Nephron progenitor cell (in vitro differentiated cells): ENCODE results near the gene ST6GALNAC3.

Source experiments
- DNase-seq: peaks from one replicate; pipeline ENCODE4 v3.0.0; 2021
- H3K27ac Mint-ChIP-seq: 2 replicates; pipeline ENCODE4 v1.8.0; 2021; ENCODE audit warnings: mild to moderate bottlenecking, moderate library complexity, mixed read lengths
- H3K27me3 Mint-ChIP-seq: 2 replicates; pipeline ENCODE4 v1.8.0; 2021; ENCODE audit warnings: mild to moderate bottlenecking, low read depth, mixed read lengths; ENCODE audit not compliant: poor library complexity
- H3K36me3 Mint-ChIP-seq: 2 replicates; pipeline ENCODE4 v1.8.0; 2021; ENCODE audit warnings: low read depth, mixed read lengths
- H3K4me1 Mint-ChIP-seq: 2 replicates; pipeline ENCODE4 v1.8.0; 2021; ENCODE audit warnings: mixed read lengths
- H3K4me3 Mint-ChIP-seq: 2 replicates; pipeline ENCODE4 v1.8.0; 2021; ENCODE audit warnings: mild to moderate bottlenecking, moderate library complexity, mixed read lengths
- H3K9me3 Mint-ChIP-seq: 2 replicates; pipeline ENCODE4 v1.8.0; 2021; ENCODE audit warnings: mild to moderate bottlenecking, moderate library complexity, mixed read lengths
- TF ChIP-seq, protein P1 (sequence below): fragments of 200-600 bp; sonication (generic); IDR thresholded peaks from 2 replicates; pipeline ENCODE4 v1.5.0; 2021; ENCODE audit warnings: antibody characterized with exemption

The ST6GALNAC3 gene

DNA sequence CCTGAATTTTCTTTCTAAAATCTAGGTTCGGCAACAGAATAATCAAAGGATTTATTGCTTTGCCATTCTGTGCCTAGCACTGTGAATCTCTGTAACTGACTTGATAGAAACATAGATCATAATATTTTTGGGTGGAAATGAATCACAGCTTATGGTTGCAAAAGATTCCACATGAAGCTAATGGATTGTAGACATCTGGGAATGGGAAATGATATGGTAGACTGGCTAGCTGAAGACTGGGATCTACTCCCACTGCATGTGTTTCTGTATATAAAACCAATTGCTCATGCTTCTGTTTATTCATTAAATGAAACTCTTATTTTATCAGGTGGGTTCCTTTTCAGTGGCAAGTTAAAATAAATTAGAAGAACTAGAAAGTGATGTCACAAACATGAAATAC, 395.6 kb downstream of the ST6GALNAC3 start:
- TF ChIP-seq, protein P1, sequence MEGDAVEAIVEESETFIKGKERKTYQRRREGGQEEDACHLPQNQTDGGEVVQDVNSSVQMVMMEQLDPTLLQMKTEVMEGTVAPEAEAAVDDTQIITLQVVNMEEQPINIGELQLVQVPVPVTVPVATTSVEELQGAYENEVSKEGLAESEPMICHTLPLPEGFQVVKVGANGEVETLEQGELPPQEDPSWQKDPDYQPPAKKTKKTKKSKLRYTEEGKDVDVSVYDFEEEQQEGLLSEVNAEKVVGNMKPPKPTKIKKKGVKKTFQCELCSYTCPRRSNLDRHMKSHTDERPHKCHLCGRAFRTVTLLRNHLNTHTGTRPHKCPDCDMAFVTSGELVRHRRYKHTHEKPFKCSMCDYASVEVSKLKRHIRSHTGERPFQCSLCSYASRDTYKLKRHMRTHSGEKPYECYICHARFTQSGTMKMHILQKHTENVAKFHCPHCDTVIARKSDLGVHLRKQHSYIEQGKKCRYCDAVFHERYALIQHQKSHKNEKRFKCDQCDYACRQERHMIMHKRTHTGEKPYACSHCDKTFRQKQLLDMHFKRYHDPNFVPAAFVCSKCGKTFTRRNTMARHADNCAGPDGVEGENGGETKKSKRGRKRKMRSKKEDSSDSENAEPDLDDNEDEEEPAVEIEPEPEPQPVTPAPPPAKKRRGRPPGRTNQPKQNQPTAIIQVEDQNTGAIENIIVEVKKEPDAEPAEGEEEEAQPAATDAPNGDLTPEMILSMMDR: no peak
- Mint-ChIP-seq H3K4me1 (no peaks in the 10 kb centered on the region), H3K36me3 (no peaks in the 10 kb centered on the region), H3K27me3 (no peaks in the 10 kb centered on the region), H3K4me3 (no peak overlapping the region), H3K9me3 (no peaks in the 10 kb centered on the region), H3K27ac (no peak overlapping the region)
- no peak for DNase-seq

DNA sequence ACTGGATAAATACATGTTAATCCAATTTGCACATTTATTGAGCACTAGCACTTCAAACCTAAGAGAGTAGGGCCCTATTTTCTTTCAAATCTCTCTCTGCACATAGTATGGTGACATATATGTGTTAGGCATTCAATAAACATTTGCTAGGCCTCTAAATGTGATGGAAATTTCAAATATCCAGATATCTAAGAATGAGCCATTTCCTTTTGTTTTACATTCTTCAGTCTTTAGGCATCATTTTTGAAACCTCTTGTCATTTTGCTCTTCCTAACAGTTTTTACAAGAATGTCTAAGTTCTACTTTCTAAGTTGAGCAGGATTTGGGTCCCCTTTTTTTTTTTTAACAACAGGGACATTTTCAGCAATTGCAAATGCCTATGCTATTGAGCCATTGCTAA, 397.0 kb downstream of the ST6GALNAC3 start:
- no peak for DNase-seq
- TF ChIP-seq, protein P1: no peak
- no peak overlapping the region for H3K27ac Mint-ChIP-seq
- no peaks in the 10 kb centered on the region for H3K9me3 Mint-ChIP-seq
- H3K27me3 Mint-ChIP-seq: no peaks in the 10 kb centered on the region
- H3K4me1 Mint-ChIP-seq: no peaks in the 10 kb centered on the region
- H3K36me3 Mint-ChIP-seq: no peaks in the 10 kb centered on the region
- no peak overlapping the region for H3K4me3 Mint-ChIP-seq

DNA sequence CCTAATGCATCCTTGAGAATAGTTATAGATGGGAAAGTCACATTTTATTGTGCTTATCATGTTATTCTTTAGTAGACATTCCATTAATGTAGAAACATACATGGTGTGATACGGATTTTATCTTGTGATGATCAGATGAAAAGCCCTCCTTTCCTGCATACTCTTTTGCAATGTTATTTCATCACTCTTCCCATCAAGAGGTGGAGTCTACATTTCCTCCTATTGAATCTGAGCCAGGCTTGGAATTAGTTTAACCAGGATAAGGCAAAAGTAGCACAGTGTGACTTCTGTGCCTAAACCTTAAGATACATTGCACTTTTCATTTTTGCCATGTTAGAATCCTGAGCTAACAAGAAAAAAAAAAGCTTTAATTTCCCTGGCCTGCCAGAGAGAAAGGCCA, 399.0 kb downstream of the ST6GALNAC3 start:
- Mint-ChIP-seq H3K4me1 (no peaks in the 10 kb centered on the region), H3K36me3 (no peaks in the 10 kb centered on the region), H3K4me3 (no peak overlapping the region), H3K27ac (no peak overlapping the region), H3K27me3 (no peaks in the 10 kb centered on the region), H3K9me3 (no peaks in the 10 kb centered on the region)
- no peak for DNase-seq
- TF ChIP-seq, protein P1: no peak

DNA sequence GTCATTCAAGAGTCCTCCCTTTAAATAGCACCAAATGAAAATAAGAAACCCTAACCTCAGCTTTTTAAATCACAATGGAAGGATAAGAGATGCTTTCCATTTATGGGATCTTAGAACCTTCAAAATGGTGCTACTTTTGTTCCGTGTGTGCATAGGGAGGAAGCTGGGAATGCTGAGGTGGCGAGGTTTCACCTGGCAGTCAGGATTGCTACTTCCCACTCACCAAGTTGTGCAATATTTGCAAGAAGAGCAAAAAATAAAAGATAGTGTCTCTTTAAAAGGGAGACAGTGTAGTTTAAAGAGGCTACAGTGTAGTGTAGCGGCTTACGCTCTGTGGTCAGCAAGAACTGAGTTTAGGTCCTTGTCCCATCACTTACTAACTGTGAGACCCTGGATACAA, 400.4 kb downstream of the ST6GALNAC3 start:
- TF ChIP-seq, protein P1: no peak
- Mint-ChIP-seq H3K36me3 (peaks cover 6% of the 10 kb centered on the region), H3K4me1 (no peaks in the 10 kb centered on the region), H3K4me3 (no peak overlapping the region), H3K27ac (no peak overlapping the region), H3K9me3 (no peaks in the 10 kb centered on the region), H3K27me3 (no peaks in the 10 kb centered on the region)
- DNase-seq: no peak

DNA sequence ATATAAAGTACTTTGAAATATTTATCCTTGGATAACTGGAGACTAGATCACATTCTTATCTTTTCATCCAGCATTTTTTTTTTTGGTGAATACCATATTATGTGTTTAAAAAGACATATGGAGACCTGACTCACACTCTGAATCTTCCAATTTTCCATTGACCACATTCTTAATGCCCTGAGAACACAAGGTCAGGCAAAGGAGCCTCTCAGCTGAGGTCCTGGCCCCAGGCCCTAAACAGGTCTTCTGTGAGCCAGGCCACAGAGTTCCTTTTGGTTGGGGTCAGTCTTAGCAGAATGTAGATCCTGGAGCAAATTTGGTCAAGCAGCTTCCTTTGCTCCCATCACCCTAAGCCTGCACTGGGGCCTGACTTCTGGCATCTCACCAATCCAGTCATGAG, 402.6 kb downstream of the ST6GALNAC3 start:
- H3K27me3 Mint-ChIP-seq: no peaks in the 10 kb centered on the region
- no peak overlapping the region for H3K4me3 Mint-ChIP-seq
- peaks cover 6% of the 10 kb centered on the region for H3K36me3 Mint-ChIP-seq
- no peaks in the 10 kb centered on the region for H3K4me1 Mint-ChIP-seq
- TF ChIP-seq, protein P1: no peak
- no peak overlapping the region for H3K27ac Mint-ChIP-seq
- no peaks in the 10 kb centered on the region for H3K9me3 Mint-ChIP-seq
- DNase-seq: no peak

DNA sequence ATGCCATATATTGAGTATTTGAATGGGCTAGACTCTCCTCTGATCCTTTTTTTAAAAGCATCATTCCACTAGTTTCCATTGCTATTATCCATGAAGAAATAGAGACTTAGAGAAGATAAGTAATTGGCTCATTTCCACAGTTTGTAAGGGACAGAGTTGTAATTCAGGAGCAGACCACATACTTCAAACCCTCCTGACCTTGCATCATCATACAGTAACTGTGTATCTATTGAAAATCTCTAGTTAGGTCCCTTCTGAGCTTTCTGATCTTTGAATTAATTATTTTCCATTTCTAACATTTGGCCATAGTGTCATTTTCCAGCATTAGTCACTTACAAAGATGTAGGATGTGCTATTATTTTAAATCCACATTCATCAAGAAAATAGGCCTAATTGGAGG, 406.3 kb downstream of the ST6GALNAC3 start:
- TF ChIP-seq, protein P1: no peak
- H3K9me3 Mint-ChIP-seq: peaks cover 13% of the 10 kb centered on the region
- H3K36me3 Mint-ChIP-seq: peaks cover 9% of the 10 kb centered on the region
- DNase-seq: no peak
- H3K4me1 Mint-ChIP-seq: no peaks in the 10 kb centered on the region
- no peak overlapping the region for H3K4me3 Mint-ChIP-seq
- H3K27me3 Mint-ChIP-seq: no peaks in the 10 kb centered on the region
- no peak overlapping the region for H3K27ac Mint-ChIP-seq
